MCF 10A (cell line): ENCODE results near the gene METTL21C. TPM values are rescaled to one million over a fixed set of nuclear protein-coding genes. Genes with fewer than 3 reads are reported as not detected.

Source experiments
- BruUV-seq: library from RNA; stranded (reverse); fragments of 400-500 nt; replicated peaks from 2 replicates; lab custom pipeline; 2021; lab: Mats Ljungman, UMichigan
- CTCF ChIA-PET: fragments of 300-600 bp; sonication (Branson Sonifier 250); formaldehyde crosslinking; extraction: SDS; loops from one replicate; lab custom pipeline; 2021; ENCODE audit warnings: antibody characterized with exemption, inconsistent platforms; lab: Yijun Ruan, JAX
- POLR2A ChIA-PET: fragments of 300-600, 350-650 bp; sonication (Branson Sonifier 250); formaldehyde crosslinking; extraction: SDS; loops from one replicate; lab custom pipeline; 2020; ENCODE audit warnings: antibody characterized with exemption, inconsistent platforms; lab: Yijun Ruan, JAX
- DNase-seq: peaks from one replicate; pipeline ENCODE4 v3.0.0-alpha.2; 2018; ENCODE audit not compliant: unreplicated experiment
- H3K27ac Mint-ChIP-seq: one replicate; pipeline ENCODE4 v1.8.0; 2022; ENCODE audit warnings: mild to moderate bottlenecking, low read depth, mixed read lengths; ENCODE audit not compliant: unreplicated experiment
- H3K27me3 Mint-ChIP-seq: one replicate; pipeline ENCODE4 v1.8.0; 2022; ENCODE audit warnings: mixed read lengths; ENCODE audit not compliant: insufficient read depth, unreplicated experiment
- H3K36me3 Mint-ChIP-seq: one replicate; pipeline ENCODE4 v1.8.0; 2022; ENCODE audit warnings: mild to moderate bottlenecking, moderate library complexity, mixed read lengths; ENCODE audit not compliant: insufficient read depth, unreplicated experiment
- H3K4me1 Mint-ChIP-seq: one replicate; pipeline ENCODE4 v1.8.0; 2022; ENCODE audit warnings: mixed read lengths; ENCODE audit not compliant: insufficient read depth, unreplicated experiment
- H3K4me3 Mint-ChIP-seq: one replicate; pipeline ENCODE4 v1.8.0; 2022; ENCODE audit warnings: mild to moderate bottlenecking, moderate library complexity, mixed read lengths; ENCODE audit not compliant: unreplicated experiment
- H3K9me3 Mint-ChIP-seq: one replicate; pipeline ENCODE4 v1.8.0; 2022; ENCODE audit warnings: mixed read lengths; ENCODE audit not compliant: unreplicated experiment
- CTCF ChIP-seq: fragments of 200-600 bp; IDR thresholded peaks from one replicate; pipeline ENCODE4 v1.8.0; 2022; ENCODE audit warnings: antibody characterized with exemption, mild to moderate bottlenecking; ENCODE audit not compliant: unreplicated experiment
- intact Hi-C: fragments of 100-400 bp; cut with micrococcal nuclease; formaldehyde crosslinking; loops from 2 replicates; pipeline ENCODE4 v1.14.1; 2022
- total RNA-seq: library from RNA; stranded (reverse); gene quantifications from 2 replicates; pipeline ENCODE4 v1.2.3, GENCODE V29; 2022

The METTL21C gene
- total RNA-seq, 1 experiment from 2014 or later: not detected

- H3K4me1 Mint-ChIP-seq: no peaks in the 10 kb centered on the region
- no peak overlapping the region for H3K4me3 Mint-ChIP-seq
- ChIA-PET POLR2A (interaction anchor here (0.7 kb wide), 2 partner anchors 9 to 51 kb away, joined by 3 read pairs; no protein-coding TSS in a partner anchor), CTCF (interaction anchor here (0.9 kb wide), 1 partner anchor 31 kb away, joined by 4 read pairs; no protein-coding TSS in a partner anchor)
- intact Hi-C loops: no loop called here
- BruUV-seq: no TSS peak
- TF ChIP-seq CTCF: no peak
- peaks cover 84% of the 10 kb centered on the region for H3K36me3 Mint-ChIP-seq
- no peaks in the 10 kb centered on the region for H3K9me3 Mint-ChIP-seq
- no peak overlapping the region for H3K27ac Mint-ChIP-seq
- no peaks in the 10 kb centered on the region for H3K27me3 Mint-ChIP-seq
- no peak for DNase-seq
Measured at GRCh38 chr13:102645701-102646100, 49.1 kb downstream of the METTL21C start.

GRCh38 chr13:102643656-102644055 is 51.2 kb downstream of the METTL21C start:
- no peak for TF ChIP-seq CTCF
- intact Hi-C loops: no loop called here
- Mint-ChIP-seq H3K27ac (no peak overlapping the region), H3K9me3 (no peaks in the 10 kb centered on the region), H3K4me1 (no peaks in the 10 kb centered on the region), H3K36me3 (peaks cover 95% of the 10 kb centered on the region), H3K27me3 (no peaks in the 10 kb centered on the region), H3K4me3 (no peak overlapping the region)
- CTCF ChIA-PET: interaction anchor here (0.7 to 1.7 kb wide), 2 partner anchors 52 to 59 kb away, joined by 4 to 6 read pairs; no protein-coding TSS in a partner anchor
- DNase-seq: no peak
- BruUV-seq: no TSS peak
- POLR2A ChIA-PET: interaction anchor here (0.6 to 1.5 kb wide), 2 partner anchors 8 to 20 kb away, joined by 3 to 7 read pairs; no protein-coding TSS in a partner anchor

GRCh38 chr13:102642475-102642874 is 52.4 kb downstream of the METTL21C start:
- CTCF ChIA-PET: interaction anchor here (0.9 to 1.7 kb wide), 5 partner anchors 12 to 158 kb away, joined by 3 to 9 read pairs (median 5); no protein-coding TSS in a partner anchor
- no peaks in the 10 kb centered on the region for H3K9me3 Mint-ChIP-seq
- peaks cover 91% of the 10 kb centered on the region for H3K36me3 Mint-ChIP-seq

More at GRCh38 chr13:102642475-102642874, 52.4 kb downstream of the METTL21C start:
- H3K4me3 Mint-ChIP-seq: no peak overlapping the region
- no TSS peak for BruUV-seq
- intact Hi-C loops: no loop called here
- no peaks in the 10 kb centered on the region for H3K27me3 Mint-ChIP-seq
- TF ChIP-seq CTCF: no peak
- POLR2A ChIA-PET: interaction anchor here (1.0 to 1.5 kb wide), 2 partner anchors 10 to 17 kb away, joined by 3 to 7 read pairs; no protein-coding TSS in a partner anchor
- no peak for DNase-seq
- no peaks in the 10 kb centered on the region for H3K4me1 Mint-ChIP-seq
- H3K27ac Mint-ChIP-seq: no peak overlapping the region
